Lower lobe of right lung (tissue), 2 donors: ENCODE results near the gene CEP152. TPM values are rescaled to one million over a fixed set of nuclear protein-coding genes. Genes with fewer than 3 reads are reported as not detected.

Source experiments
- ATAC-seq, 2 donors: fragments of 200-7000 bp; cut with Tn5 transposase; one replicate each; pipeline ENCODE4 v1.9.1; 2020 to 2022; ENCODE audit warnings: mild to moderate bottlenecking in 2 of 2, moderate library complexity in 2 of 2
- DNase-seq: peaks from one replicate; pipeline ENCODE4 v3.0.0-alpha.2; 2020
- H3K27ac ChIP-seq: fragments of 200-600 bp; one replicate; pipeline ENCODE4 v1.8.0; 2022
- H3K27me3 ChIP-seq: fragments of 200-600 bp; one replicate; pipeline ENCODE4 v1.8.0; 2022; ENCODE audit warnings: low read depth
- H3K36me3 ChIP-seq: fragments of 200-600 bp; one replicate; pipeline ENCODE4 v1.8.0; 2022; ENCODE audit warnings: mild to moderate bottlenecking
- H3K4me1 ChIP-seq: fragments of 200-600 bp; one replicate; pipeline ENCODE4 v1.8.0; 2022
- H3K4me3 ChIP-seq: fragments of 200-600 bp; one replicate; pipeline ENCODE4 v1.8.0; 2022; ENCODE audit warnings: mild to moderate bottlenecking
- H3K9me3 ChIP-seq: fragments of 200-600 bp; one replicate; pipeline ENCODE4 v1.8.0; 2022
- CTCF ChIP-seq: fragments of 200-600 bp; IDR thresholded peaks from one replicate; pipeline ENCODE4 v1.8.0; 2022; ENCODE audit warnings: antibody characterized with exemption, mild to moderate bottlenecking
- intact Hi-C: fragments of 100-400 bp; cut with DNase I; formaldehyde crosslinking; loops from one replicate; pipeline ENCODE4 v1.11.0; 2022
- total RNA-seq: library from RNA; stranded (reverse); fragmentation: NEBNext Ultra II Directional; extraction: Animal tissue kit (Norgen Biotek cat#: 25700); gene quantifications from one replicate; pipeline ENCODE4 v1.2.1, GENCODE V29; 2021
- donor health status: DM: no; HTN: yes; CAD: no; lungs with severe emphysema.

Gene CEP152
- total RNA-seq, 1 donor from 2014 or later: 6.5 TPM

- intact Hi-C loops: no loop called here
- H3K36me3 ChIP-seq: no peaks in the 10 kb centered on the region
These were observed 98.3 kb downstream of the CEP152 start for GRCh38 chr15:48712546-48712945.

GRCh38 chr15:48710952-48711495 is 99.8 kb downstream of the CEP152 start:
- intact Hi-C loops: no loop called here
- H3K4me1 ChIP-seq: no peaks in the 10 kb centered on the region
- TF ChIP-seq CTCF: no peak
- no peak overlapping the region for H3K4me3 ChIP-seq
- ATAC-seq (no peak), DNase-seq (no peak)
- no peak overlapping the region for H3K27ac ChIP-seq
- H3K9me3 ChIP-seq: peaks cover 3% of the 10 kb centered on the region
- no peaks in the 10 kb centered on the region for H3K27me3 ChIP-seq
- no peaks in the 10 kb centered on the region for H3K36me3 ChIP-seq

More at GRCh38 chr15:48712546-48712945, 98.3 kb downstream of the CEP152 start:
- Histone ChIP-seq H3K27ac (no peak overlapping the region), H3K4me1 (no peaks in the 10 kb centered on the region), H3K27me3 (no peaks in the 10 kb centered on the region), H3K9me3 (peaks cover 8% of the 10 kb centered on the region), H3K4me3 (no peak overlapping the region)
- no peak for DNase-seq
- TF ChIP-seq CTCF: no peak
- ATAC-seq: no peak

GRCh38 chr15:48708641-48709040 is 102.2 kb downstream of the CEP152 start:
- Histone ChIP-seq H3K36me3 (no peaks in the 10 kb centered on the region), H3K9me3 (no peaks in the 10 kb centered on the region), H3K27ac (no peak overlapping the region), H3K4me1 (no peaks in the 10 kb centered on the region), H3K4me3 (no peak overlapping the region), H3K27me3 (no peaks in the 10 kb centered on the region)
- ATAC-seq (no peak), DNase-seq (no peak)
- TF ChIP-seq CTCF: no peak
- intact Hi-C loops: no loop called here

GRCh38 chr15:48705381-48705780 is 105.5 kb downstream of the CEP152 start:
- ATAC-seq (no peak), DNase-seq (no peak)
- Histone ChIP-seq H3K27me3 (no peaks in the 10 kb centered on the region), H3K4me1 (no peaks in the 10 kb centered on the region), H3K9me3 (no peaks in the 10 kb centered on the region), H3K4me3 (no peak overlapping the region), H3K36me3 (no peaks in the 10 kb centered on the region), H3K27ac (no peak overlapping the region)
- intact Hi-C loops: no loop called here
- no peak for TF ChIP-seq CTCF

- no peaks in the 10 kb centered on the region for H3K9me3 ChIP-seq
- no peaks in the 10 kb centered on the region for H3K4me1 ChIP-seq
- ATAC-seq: no peak
- no peak overlapping the region for H3K27ac ChIP-seq
- H3K4me3 ChIP-seq: no peak overlapping the region
- no peak for DNase-seq
- no peak for TF ChIP-seq CTCF
- intact Hi-C loops: no loop called here
- no peaks in the 10 kb centered on the region for H3K36me3 ChIP-seq
- no peaks in the 10 kb centered on the region for H3K27me3 ChIP-seq
These were observed 107.3 kb downstream of the CEP152 start for GRCh38 chr15:48703544-48703943.
